Ovary (tissue), 9 donors: ENCODE measurements around the gene MIGA1. TPM values are rescaled to one million over a fixed set of nuclear protein-coding genes. Genes with fewer than 3 reads are reported as not detected.

ENCODE experiments used
- DNase-seq, 5 donors: peaks; one replicate each; pipeline ENCODE4 v3.0.0-alpha.2; 2019 to 2020
- H3K27ac ChIP-seq, 2 donors: fragments of 200-600 bp; one replicate each; pipeline versions ENCODE4 v1.5.1 to v1.8.0; 2019 to 2022
- H3K27me3 ChIP-seq: fragments of 200-600 bp; one replicate; pipeline ENCODE4 v1.8.0; 2022
- H3K36me3 ChIP-seq: fragments of 200-600 bp; sonication (generic); one replicate; pipeline ENCODE4 v1.5.1; 2019
- H3K4me1 ChIP-seq: one replicate; pipeline ENCODE4 v1.8.1; 2013; ENCODE audit warnings: mild to moderate bottlenecking, moderate library complexity; ENCODE audit not compliant: insufficient read depth
- H3K4me3 ChIP-seq: fragments of 200-600 bp; sonication (generic); one replicate; pipeline ENCODE4 v1.5.1; 2017
- H3K9me3 ChIP-seq, 2 donors: fragments of 200-600 bp in 1 of 2; sonication (generic) in 1 of 2; one replicate each; pipeline versions ENCODE4 v1.5.1 to v1.8.1; 2013 to 2019; ENCODE audit warnings: mild to moderate bottlenecking in 1 of 2, moderate library complexity in 1 of 2
- EP300 ChIP-seq: sonication (generic); formaldehyde crosslinking; IDR thresholded peaks from one replicate; pipeline ENCODE4 v1.6.1; 2017; ENCODE audit warnings: antibody characterized with exemption
- POLR2A ChIP-seq: fragments of 450-650 bp; IDR thresholded peaks from one replicate; pipeline ENCODE4 v1.6.1; 2017; ENCODE audit warnings: antibody characterized with exemption, mild to moderate bottlenecking, moderate library complexity
- WGBS, 3 donors: extraction: QIAGEN DNeasy Blood & Tissue Kit in 1 of 3; methylation state at CpG; one replicate each; pipeline versions ENCODE4 v1.1.5 to v1.1.7; 2013 to 2017; 5-methylcytosine and 5-hydroxymethylcytosine counted together
- intact Hi-C, 4 donors: fragments of 100-400 bp; cut with DNase I; formaldehyde crosslinking; loops; one replicate each; pipeline versions ENCODE4 v1.11.0 to v1.15.1; 2022 to 2023
- polyA plus RNA-seq, 2 donors: library from polyadenylated mRNA; stranded (reverse); fragments of 200-250 nt in 1 of 2; fragments of 350-450 nt in 1 of 2; fragmentation: Illumina TruSeq in 1 of 2; extraction: RNeasy Lipid Tissue Mini Kit (QIAGEN cat#74804) in 1 of 2; gene quantifications; one replicate each; pipeline ENCODE4 v1.2.3, GENCODE V29; 2013 to 2014
- total RNA-seq, 7 donors: library from RNA; depleted of rRNA in 2 of 7; stranded (reverse); fragments of >200 nt in 2 of 7; fragmentation: NEBNext Ultra II Directional in 3 of 7; extraction: Animal tissue kit (Norgen Biotek cat#: 25700) in 3 of 7; gene quantifications; one replicate each; pipeline versions ENCODE4 v1.1.0 to v1.2.4, GENCODE V29; 2016 to 2023
- TF ChIP-seq, protein P1 (sequence below), 3 donors: fragments of 450-650 bp in 2 of 3; fragments of 200-600 bp in 1 of 3; IDR thresholded peaks; one replicate each; pipeline versions ENCODE4 v1.5.1 to v1.8.0; 2016 to 2022; ENCODE audit warnings: antibody characterized with exemption in 3 of 3, mild to moderate bottlenecking in 1 of 3
- donor health status: DM: no; HTN: no; CAD: no; lungs with moderate emphysema.
- donor health status: DM: no; HTN: no; CAD: no.
- donor health status: Bipolar disorder and iron deficiency.
- donor health status: DM: yes; HTN: yes; CAD: no.
- donor health status: DM: no; HTN: no; CAD: no.
- donor health status: DM: yes; HTN: yes; CAD: no.

Gene MIGA1
- total and polyA plus RNA-seq, 9 donors: 6.5 to 24.0 (median 18.2) TPM

GRCh38 chr1:77757603-77758002 lies 21.8 kb upstream of the MIGA1 start:
- H3K9me3 ChIP-seq: no peaks in the 10 kb centered on the region
- TF ChIP-seq POLR2A: no peak
- TF ChIP-seq EP300: no peak
- TF ChIP-seq, protein P1, sequence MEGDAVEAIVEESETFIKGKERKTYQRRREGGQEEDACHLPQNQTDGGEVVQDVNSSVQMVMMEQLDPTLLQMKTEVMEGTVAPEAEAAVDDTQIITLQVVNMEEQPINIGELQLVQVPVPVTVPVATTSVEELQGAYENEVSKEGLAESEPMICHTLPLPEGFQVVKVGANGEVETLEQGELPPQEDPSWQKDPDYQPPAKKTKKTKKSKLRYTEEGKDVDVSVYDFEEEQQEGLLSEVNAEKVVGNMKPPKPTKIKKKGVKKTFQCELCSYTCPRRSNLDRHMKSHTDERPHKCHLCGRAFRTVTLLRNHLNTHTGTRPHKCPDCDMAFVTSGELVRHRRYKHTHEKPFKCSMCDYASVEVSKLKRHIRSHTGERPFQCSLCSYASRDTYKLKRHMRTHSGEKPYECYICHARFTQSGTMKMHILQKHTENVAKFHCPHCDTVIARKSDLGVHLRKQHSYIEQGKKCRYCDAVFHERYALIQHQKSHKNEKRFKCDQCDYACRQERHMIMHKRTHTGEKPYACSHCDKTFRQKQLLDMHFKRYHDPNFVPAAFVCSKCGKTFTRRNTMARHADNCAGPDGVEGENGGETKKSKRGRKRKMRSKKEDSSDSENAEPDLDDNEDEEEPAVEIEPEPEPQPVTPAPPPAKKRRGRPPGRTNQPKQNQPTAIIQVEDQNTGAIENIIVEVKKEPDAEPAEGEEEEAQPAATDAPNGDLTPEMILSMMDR (IDR thresholded peaks at IDR 0.05): no peak
- DNase-seq: no peak
- H3K4me1 ChIP-seq: peaks cover 2% of the 10 kb centered on the region
- H3K27me3 ChIP-seq: no peaks in the 10 kb centered on the region
- H3K4me3 ChIP-seq: no peak overlapping the region
- H3K27ac ChIP-seq: no peak overlapping the region
- WGBS, 3 donors: 61 to 75% (median 68%) methylated on average over 2 of the region's 2 CpGs
- no peaks in the 10 kb centered on the region for H3K36me3 ChIP-seq
- intact Hi-C loops: no loop called here

- peak within 1 kb of the TSS; percentile 87 for H3K4me3 ChIP-seq
- TF ChIP-seq, protein P1 (IDR thresholded peaks at IDR 0.05): no peak
- peak; percentile 63 for TF ChIP-seq POLR2A
- peak within 1 kb of the TSS; percentile 61 to 80 for H3K27ac ChIP-seq
- no peaks in the 10 kb centered on the region for H3K27me3 ChIP-seq
- no peaks in the 10 kb centered on the region for H3K9me3 ChIP-seq
- H3K4me1 ChIP-seq: peaks cover 2% of the 10 kb centered on the region
- H3K36me3 ChIP-seq: no peaks in the 10 kb centered on the region
- WGBS, 3 donors: 1% methylated on average over 65 to 79 of the region's 79 CpGs
- DNase-seq: peak; percentile 89 to 95 (median 91)
- intact Hi-C loops: no loop called here
Observed at GRCh38 chr1:77759071-77760028, 20.1 kb upstream of the MIGA1 start, which contains the start of gene USP33. TSS of gene USP33 (minus strand) at chr1:77759852. CDS start at chr1:77741697, 18,155 bp downstream.

GRCh38 chr1:77762072-77762476 lies 17.4 kb upstream of the MIGA1 start:
- Histone ChIP-seq H3K27ac (no peak overlapping the region), H3K27me3 (no peaks in the 10 kb centered on the region), H3K36me3 (no peaks in the 10 kb centered on the region), H3K4me1 (peaks cover 2% of the 10 kb centered on the region), H3K4me3 (no peak overlapping the region), H3K9me3 (no peaks in the 10 kb centered on the region)
- TF ChIP-seq EP300: no peak
- TF ChIP-seq POLR2A: no peak
- TF ChIP-seq, protein P1 (IDR thresholded peaks at IDR 0.05): no peak
- no peak for DNase-seq
- WGBS, 3 donors: 49 to 64% (median 61%) methylated on average over 1 of the region's 1 CpG
- intact Hi-C loops: no loop called here

DNA sequence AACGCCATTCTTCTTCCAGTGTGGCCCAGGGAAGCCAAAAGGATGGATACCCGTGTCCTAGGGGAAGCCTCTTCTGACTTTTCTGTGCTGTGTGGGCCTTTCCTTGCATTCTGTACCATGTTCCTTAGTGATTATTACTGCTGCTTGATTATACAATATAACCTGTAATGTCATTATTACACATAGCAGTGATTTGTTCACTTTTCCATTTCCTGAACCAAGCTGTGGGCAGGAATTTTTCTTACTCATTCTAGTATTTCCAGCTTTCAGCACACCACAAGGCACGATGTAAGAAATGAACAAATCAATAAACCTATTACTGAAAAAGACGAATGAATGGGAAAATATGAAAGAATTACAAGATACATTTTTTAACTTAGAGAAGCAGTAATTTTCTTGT lies 11.4 kb upstream of the MIGA1 start:
- intact Hi-C loops: no loop called here
- no peaks in the 10 kb centered on the region for H3K36me3 ChIP-seq
- H3K4me1 ChIP-seq: no peaks in the 10 kb centered on the region
- no peak for TF ChIP-seq POLR2A
- TF ChIP-seq EP300: no peak
- TF ChIP-seq, protein P1 (IDR thresholded peaks at IDR 0.05): no peak
- no peaks in the 10 kb centered on the region for H3K9me3 ChIP-seq
- no peaks in the 10 kb centered on the region for H3K27me3 ChIP-seq
- H3K4me3 ChIP-seq: no peak overlapping the region
- H3K27ac ChIP-seq: no peak overlapping the region
- WGBS, 3 donors: 88 to 94% (median 91%) methylated on average over 4 of the region's 4 CpGs
- no peak for DNase-seq
